HepG2 (cell line): ENCODE measurements around the gene TTC8. TPM values are rescaled to one million over a fixed set of nuclear protein-coding genes. Genes with fewer than 3 reads are reported as not detected.

ENCODE experiments used
- AKNA ChIP-seq: sonication (generic); formaldehyde crosslinking; IDR thresholded peaks from 2 replicates; pipeline ENCODE4 v1.4.0; 2020; ENCODE audit warnings: missing genetic modification reagents, borderline replicate concordance
- ARID4A ChIP-seq: sonication (generic); formaldehyde crosslinking; IDR thresholded peaks from 2 replicates; pipeline ENCODE4 v1.5.0; 2020; ENCODE audit warnings: mild to moderate bottlenecking, missing genetic modification reagents, borderline replicate concordance
- BCL6 ChIP-seq: IDR thresholded peaks from 2 replicates; pipeline ENCODE4 v1.6.1; 2016; ENCODE audit warnings: missing genetic modification reagents, missing compliant biosample characterization
- BRCA1 ChIP-seq: sonication (generic); formaldehyde crosslinking; IDR thresholded peaks from 2 replicates; pipeline ENCODE4 v1.4.0; 2020; ENCODE audit warnings: missing genetic modification reagents
- CBX1 ChIP-seq: IDR thresholded peaks from one replicate; pipeline ENCODE4 v1.6.1; 2016; ENCODE audit warnings: antibody characterized with exemption, low read depth
- DRAP1 ChIP-seq: IDR thresholded peaks from 2 replicates; pipeline ENCODE4 v1.6.1; 2016; ENCODE audit warnings: missing genetic modification reagents, missing compliant biosample characterization
- ESRRA ChIP-seq: sonication (generic); formaldehyde crosslinking; IDR thresholded peaks from 2 replicates; pipeline ENCODE4 v1.5.1; 2020; ENCODE audit warnings: mild to moderate bottlenecking, low read depth, missing genetic modification reagents
- GATAD2A ChIP-seq: IDR thresholded peaks from 2 replicates; pipeline ENCODE4 v1.6.1; 2016
- HMGA1 ChIP-seq: sonication (generic); formaldehyde crosslinking; conservative IDR thresholded peaks from 2 replicates; pipeline ENCODE4 v1.4.0; 2020; ENCODE audit warnings: missing genetic modification reagents
- HOMEZ ChIP-seq: IDR thresholded peaks from 2 replicates; pipeline ENCODE4 v1.6.1; 2016; ENCODE audit warnings: low read depth
- MEF2D ChIP-seq: sonication (generic); formaldehyde crosslinking; IDR thresholded peaks from 2 replicates; pipeline ENCODE4 v1.5.1; 2020; ENCODE audit warnings: mild to moderate bottlenecking, missing genetic modification reagents
- TFE3 ChIP-seq: IDR thresholded peaks from 2 replicates; pipeline ENCODE4 v1.6.1; 2016
- ZNF335 ChIP-seq: sonication (generic); formaldehyde crosslinking; IDR thresholded peaks from 2 replicates; pipeline ENCODE4 v1.4.0; 2020; ENCODE audit warnings: missing genetic modification reagents
- ZNF547 ChIP-seq: sonication (generic); formaldehyde crosslinking; IDR thresholded peaks from 2 replicates; pipeline ENCODE4 v1.5.1; 2020; ENCODE audit warnings: mild to moderate bottlenecking, missing genetic modification reagents
- ZNF747 ChIP-seq: sonication (generic); formaldehyde crosslinking; IDR thresholded peaks from 2 replicates; pipeline ENCODE4 v1.8.1; 2023; ENCODE audit warnings: missing genetic modification reagents, mild to moderate bottlenecking, borderline replicate concordance
- polyA plus RNA-seq, 8 experiments: library from polyadenylated mRNA; depleted of rRNA in 3 of 8; stranded (reverse) in 7 of 8; unstranded in 1 of 8; fragments of >200 nt; fragmentation: Illumina TruSeq in 4 of 8; extraction: Trizol in 4 of 8; gene quantifications; 2 replicates each; pipeline versions ENCODE4 v1.2.1 to v1.2.3, GENCODE V29; 2011 to 2016; ENCODE audit warnings: low read depth in 4 of 8, missing spikeins in 1 of 8, mixed read lengths in 1 of 8; ENCODE audit not compliant: insufficient read depth in 1 of 8
- total RNA-seq, 5 experiments: library from RNA; depleted of rRNA; stranded (reverse); fragments of >200 nt; fragmentation: Illumina TruSeq; extraction: Trizol; gene quantifications; 2 replicates each; pipeline ENCODE4 v1.2.3, GENCODE V29; 2016; ENCODE audit warnings: low read depth in 1 of 5
- TF ChIP-seq, protein P1 (sequence below): sonication (generic); formaldehyde crosslinking; IDR thresholded peaks from 2 replicates; pipeline ENCODE4 v1.4.0; 2020; ENCODE audit warnings: missing genetic modification reagents

Gene TTC8
- total and polyA plus RNA-seq, 2 of the 13 experiments (the other 11 are each of a cell fraction or from before 2014, with no cell fraction given), result 13.8 to 15.2 TPM

DNA sequence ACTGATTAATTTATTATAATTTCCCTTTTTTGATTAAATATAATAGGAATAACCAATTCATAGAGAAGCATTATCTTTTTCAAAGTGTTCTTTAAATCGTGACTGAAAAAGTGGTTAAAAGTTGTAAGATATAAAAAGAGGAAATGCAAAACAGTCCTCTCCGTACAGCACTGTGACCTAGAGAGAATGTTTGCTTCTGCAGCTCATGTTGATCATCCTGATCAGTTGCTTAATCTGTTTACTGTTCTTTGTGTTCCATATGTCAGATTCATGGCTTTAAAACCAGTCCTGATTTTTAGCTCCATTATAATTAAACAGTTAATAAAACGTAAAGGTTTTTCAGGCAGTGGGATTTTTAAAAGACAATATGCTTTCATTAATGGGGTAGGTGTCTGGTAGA is 4.7 kb downstream of the TTC8 start (continued):
- TF ChIP-seq AKNA (no peak), DRAP1 (CRISPR knock-in tag) (no peak), MEF2D (no peak), ESRRA (no peak), ARID4A (CRISPR knock-in tag) (no peak), ZNF547 (no peak), TFE3 (CRISPR knock-in tag) (no peak), ZNF335 (CRISPR knock-in tag) (peak; percentile 90; the same call in 1 of the 2 replicates), CBX1 (no peak), BCL6 (CRISPR knock-in tag) (peak; percentile 40; the same call in 1 of the 2 replicates), HOMEZ (CRISPR knock-in tag) (no peak), ZNF747 (CRISPR knock-in tag) (no peak), BRCA1 (CRISPR knock-in tag) (no peak), HMGA1 (no peak), GATAD2A (CRISPR knock-in tag) (0 out of 2 replicates have a peak, but pooled peaks have one; percentile 40)
- TF ChIP-seq, protein P1, sequence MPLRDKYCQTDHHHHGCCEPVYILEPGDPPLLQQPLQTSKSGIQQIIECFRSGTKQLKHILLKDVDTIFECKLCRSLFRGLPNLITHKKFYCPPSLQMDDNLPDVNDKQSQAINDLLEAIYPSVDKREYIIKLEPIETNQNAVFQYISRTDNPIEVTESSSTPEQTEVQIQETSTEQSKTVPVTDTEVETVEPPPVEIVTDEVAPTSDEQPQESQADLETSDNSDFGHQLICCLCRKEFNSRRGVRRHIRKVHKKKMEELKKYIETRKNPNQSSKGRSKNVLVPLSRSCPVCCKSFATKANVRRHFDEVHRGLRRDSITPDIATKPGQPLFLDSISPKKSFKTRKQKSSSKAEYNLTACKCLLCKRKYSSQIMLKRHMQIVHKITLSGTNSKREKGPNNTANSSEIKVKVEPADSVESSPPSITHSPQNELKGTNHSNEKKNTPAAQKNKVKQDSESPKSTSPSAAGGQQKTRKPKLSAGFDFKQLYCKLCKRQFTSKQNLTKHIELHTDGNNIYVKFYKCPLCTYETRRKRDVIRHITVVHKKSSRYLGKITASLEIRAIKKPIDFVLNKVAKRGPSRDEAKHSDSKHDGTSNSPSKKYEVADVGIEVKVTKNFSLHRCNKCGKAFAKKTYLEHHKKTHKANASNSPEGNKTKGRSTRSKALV (CRISPR knock-in tag), result no peak
